GM12874 (cell line): Measurements from ENCODE around the gene CGNL1.

Experiments
- CTCF ChIP-seq: IDR thresholded peaks from 2 replicates; pipeline ENCODE4 v1.5.1; 2011; ENCODE audit warnings: low read depth, mild to moderate bottlenecking, control low read depth, low read length, moderate library complexity; ENCODE audit not compliant: insufficient read depth

CGNL1 gene

GRCh38 chr15:57464480-57464879 is 88.2 kb downstream of the CGNL1 start:
- no peak for TF ChIP-seq CTCF

GRCh38 chr15:57468486-57468885 is 92.2 kb downstream of the CGNL1 start:
- no peak for TF ChIP-seq CTCF

- no peak for TF ChIP-seq CTCF
Observed at GRCh38 chr15:57470543-57470942, 94.2 kb downstream of the CGNL1 start.

- no peak for TF ChIP-seq CTCF
Observed at GRCh38 chr15:57472861-57473260, 96.6 kb downstream of the CGNL1 start.

- TF ChIP-seq CTCF = no peak
Observed at GRCh38 chr15:57476533-57476975, 100.2 kb downstream of the CGNL1 start.

- TF ChIP-seq CTCF = no peak
Observed at GRCh38 chr15:57477736-57478522, 101.6 kb downstream of the CGNL1 start.

- no peak for TF ChIP-seq CTCF
Observed at GRCh38 chr15:57479005-57479404, 102.7 kb downstream of the CGNL1 start.
